ENCODE data around the gene CSTF1.

DNA sequence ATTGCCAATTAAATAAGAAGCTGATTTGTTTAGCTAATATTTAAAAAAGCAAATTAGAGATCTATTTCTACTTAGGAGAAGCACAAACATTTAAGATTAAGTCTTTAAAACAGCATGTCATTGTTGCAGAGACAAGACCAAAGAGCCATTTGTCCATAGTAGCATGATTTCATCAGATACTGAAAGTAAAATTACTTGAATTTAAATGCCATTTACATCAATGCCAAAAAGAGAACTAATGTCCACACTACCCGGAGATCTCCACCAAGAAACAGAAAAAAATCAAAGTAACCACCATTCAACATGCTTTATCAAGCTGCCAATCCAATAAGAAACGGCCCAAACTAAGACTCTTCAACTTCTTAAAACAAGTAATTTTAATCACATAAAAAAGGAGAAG is 16.1 kb upstream of the CSTF1 start:
- TF ChIP-seq, protein P1, sequence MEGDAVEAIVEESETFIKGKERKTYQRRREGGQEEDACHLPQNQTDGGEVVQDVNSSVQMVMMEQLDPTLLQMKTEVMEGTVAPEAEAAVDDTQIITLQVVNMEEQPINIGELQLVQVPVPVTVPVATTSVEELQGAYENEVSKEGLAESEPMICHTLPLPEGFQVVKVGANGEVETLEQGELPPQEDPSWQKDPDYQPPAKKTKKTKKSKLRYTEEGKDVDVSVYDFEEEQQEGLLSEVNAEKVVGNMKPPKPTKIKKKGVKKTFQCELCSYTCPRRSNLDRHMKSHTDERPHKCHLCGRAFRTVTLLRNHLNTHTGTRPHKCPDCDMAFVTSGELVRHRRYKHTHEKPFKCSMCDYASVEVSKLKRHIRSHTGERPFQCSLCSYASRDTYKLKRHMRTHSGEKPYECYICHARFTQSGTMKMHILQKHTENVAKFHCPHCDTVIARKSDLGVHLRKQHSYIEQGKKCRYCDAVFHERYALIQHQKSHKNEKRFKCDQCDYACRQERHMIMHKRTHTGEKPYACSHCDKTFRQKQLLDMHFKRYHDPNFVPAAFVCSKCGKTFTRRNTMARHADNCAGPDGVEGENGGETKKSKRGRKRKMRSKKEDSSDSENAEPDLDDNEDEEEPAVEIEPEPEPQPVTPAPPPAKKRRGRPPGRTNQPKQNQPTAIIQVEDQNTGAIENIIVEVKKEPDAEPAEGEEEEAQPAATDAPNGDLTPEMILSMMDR (IDR thresholded peaks at IDR 0.05): no peak
- TF ChIP-seq POLR2A (IDR thresholded peaks at IDR 0.05): no peak

Measured in transverse colon (tissue), 3 donors.